DMS79 treated with DMSO at 0.1 percent for 48 hours (cell line): ENCODE measurements around the gene RPTOR.
A peak's percentile ranks its signal among the peaks of the same experiment; 100 is the strongest.

Source experiments
- DNase-seq: peaks from one replicate; lab custom pipeline; 2025; lab: John Stamatoyannopoulos, UW

RPTOR gene

DNA sequence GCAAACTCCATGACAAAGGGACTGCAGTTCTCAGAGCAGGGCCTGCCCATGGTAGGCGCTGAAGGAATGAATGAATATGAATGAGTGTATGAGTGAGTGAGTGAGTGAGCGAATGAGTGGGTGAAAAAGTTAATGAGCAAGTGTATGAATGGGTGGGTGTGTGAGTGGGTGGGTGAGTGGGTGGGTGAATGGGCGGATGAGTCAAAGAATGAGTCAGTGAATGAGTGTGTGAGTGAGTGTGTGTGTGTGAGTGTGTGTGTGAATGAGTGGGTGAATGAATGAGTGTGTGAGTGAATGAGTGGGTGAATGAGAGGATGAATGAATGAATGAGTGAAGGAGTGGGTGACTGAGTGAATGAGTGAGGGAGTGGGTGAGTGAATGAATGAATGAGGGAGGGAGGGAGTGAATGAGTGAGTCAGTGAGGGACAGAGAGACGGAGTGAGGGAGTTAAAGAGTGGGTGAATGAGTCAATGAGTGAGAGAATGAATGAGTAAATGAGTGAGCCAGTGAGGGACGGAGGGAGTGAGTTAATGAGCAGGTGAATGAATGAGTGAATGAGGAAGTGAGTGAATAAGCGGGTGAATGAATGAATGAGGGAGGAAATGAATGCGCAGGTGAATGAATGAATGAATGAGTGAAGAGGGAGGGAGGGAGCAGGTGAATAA, 435.9 kb downstream of the RPTOR start:
- no peak for DNase-seq

DNA sequence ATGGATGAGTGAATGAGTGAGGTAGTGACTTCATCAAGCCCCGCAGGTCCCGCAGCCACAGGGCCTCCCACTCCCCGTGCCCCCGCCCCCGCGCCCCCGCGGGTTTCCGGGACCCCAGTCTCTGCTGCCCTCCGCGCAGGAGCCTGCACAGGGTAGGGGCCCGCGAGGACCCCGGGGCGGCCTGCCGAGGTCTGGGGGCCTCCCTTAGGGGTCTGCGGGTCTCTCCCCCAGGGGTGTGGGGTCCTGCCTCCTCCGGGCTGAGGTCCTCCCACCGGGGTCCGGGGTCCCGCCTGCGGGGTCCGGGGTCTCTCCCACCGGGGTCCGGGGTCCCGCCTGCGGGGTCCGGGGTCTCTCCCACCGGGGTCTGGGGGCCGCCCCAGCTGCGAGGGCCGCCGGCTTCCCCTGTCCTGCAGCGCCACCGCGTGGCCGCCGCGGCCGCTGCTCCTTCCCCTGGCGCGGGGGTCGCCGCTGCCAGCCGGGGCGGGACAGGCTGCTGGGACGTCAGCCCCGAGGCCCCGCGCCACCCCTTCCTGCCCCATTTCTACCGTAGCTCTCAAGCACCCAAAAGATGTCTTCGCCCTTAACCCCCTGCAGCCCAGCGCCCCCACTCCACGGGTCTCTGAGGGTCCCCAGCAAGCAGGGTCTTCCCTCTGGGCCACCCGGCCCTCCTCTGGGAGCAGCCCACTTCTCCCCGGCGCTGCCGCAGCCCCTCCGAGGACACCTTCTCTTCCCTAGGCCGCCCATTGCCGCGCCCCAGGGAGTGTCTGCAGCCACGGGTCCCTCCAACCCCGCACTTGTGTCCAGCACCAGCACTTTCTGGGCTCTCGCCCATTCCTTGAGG, 436.6 kb downstream of the RPTOR start:
- DNase-seq: no peak

DNA sequence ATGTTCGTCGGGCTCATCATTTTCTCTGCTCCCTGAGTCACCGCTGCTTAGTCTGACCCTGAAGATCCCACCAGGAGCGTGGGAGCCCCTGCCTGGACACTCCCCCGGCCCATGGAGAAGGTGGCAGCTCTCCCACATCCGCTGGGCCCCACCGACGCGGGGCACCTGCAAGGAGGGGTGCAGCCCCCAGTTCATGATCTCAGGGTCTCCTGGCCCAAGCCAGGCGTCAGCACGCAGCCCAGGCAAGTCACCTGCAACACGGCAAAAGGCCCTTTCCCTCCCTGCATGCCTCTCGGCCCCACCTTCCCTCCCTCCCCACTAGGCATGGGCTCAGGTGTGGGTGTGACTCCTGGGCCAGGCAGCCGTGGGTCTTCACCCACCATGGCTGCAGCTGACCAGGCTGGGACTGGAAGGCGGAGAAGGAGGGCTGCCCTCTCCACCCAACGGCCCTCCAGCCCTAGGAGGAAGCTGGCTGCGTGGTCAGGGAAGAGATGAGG, 437.3 kb downstream of the RPTOR start:
- DNase-seq: no peak

DNA sequence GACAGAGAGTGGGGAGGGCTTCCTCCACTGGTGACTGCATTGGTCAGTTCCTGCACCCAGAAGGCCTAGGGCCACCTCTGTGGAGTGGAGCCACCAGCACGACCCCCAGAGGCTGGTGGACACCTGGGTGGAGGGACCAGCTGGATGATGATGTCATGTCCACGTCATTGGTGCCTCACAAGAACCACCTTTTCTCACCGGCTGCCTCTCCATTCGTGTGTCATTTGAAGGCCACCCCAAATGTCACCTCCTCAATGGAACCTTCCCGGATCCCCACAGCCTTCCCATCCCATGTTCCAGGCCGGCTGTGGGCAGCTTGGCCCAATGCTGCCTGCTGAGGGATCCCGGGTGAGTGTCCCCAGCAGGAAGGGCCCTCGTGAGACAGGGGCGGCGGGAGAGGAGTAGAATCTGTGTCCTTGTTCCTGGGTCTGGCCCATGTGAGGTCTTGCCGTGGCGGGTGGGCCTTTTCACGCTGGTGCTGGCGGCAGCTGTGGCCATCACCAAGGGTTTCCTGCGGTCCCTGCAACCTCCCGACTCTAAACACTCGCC, 437.9 kb downstream of the RPTOR start:
- no peak for DNase-seq

DNA sequence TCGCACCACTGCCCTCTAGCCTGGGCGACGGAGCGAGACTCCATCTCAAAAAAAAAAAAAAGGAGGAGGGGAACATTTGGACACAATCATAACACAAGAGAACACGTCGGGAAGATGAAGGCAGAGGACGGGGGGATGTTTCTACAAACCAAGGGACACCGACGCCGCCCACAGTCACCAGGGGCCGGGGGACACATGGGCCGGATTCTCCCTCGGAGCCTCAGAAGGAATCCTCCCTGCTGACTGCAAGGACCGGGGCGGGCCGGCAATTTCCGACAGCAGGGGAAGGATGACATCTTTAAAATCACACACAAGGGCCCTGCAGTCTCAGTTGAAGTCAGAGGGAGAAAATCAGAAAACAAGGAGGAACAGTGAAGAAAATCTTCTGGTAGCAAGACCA, 438.9 kb downstream of the RPTOR start:
- DNase-seq: no peak

DNA sequence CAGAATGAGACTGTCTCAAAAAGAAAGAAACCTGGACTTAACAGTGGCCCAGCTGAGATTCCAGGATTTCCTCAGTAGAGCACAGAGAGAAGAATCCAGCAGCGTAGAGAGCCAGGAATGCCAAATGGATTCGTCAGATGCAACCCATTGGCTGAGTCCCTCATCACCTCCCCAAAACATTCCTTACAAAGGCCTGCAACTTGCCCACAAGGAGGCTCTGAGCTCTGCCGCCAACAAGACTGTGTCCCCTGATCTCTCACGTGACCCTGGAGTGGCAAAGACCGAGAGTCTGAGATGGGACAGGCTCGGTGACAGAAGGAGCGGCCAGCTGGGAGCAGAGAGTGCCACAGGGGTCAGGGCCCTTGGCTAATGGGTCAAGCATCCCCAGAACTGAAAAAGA, 440.1 kb downstream of the RPTOR start:
- no peak for DNase-seq

DNA sequence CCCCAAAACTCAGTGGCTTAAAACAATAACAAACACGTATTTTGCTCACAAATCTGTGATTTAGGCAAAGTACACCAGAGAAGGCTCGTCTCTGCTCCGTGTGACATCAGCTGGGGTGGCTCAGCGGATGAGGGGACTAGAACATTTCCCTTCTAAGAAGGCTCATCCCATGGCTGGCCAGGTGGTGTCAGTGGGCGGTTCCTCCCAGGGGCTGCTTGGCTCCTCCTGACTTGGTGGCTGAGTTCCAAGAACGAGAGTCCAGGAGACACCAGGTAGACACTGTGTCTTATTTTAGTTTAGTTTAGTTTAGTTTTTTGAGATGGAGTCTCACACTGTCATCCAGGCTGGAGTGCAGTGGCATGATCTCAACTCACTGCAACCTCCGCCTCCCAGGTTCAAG, 441.4 kb downstream of the RPTOR start:
- DNase-seq: no peak

DNA sequence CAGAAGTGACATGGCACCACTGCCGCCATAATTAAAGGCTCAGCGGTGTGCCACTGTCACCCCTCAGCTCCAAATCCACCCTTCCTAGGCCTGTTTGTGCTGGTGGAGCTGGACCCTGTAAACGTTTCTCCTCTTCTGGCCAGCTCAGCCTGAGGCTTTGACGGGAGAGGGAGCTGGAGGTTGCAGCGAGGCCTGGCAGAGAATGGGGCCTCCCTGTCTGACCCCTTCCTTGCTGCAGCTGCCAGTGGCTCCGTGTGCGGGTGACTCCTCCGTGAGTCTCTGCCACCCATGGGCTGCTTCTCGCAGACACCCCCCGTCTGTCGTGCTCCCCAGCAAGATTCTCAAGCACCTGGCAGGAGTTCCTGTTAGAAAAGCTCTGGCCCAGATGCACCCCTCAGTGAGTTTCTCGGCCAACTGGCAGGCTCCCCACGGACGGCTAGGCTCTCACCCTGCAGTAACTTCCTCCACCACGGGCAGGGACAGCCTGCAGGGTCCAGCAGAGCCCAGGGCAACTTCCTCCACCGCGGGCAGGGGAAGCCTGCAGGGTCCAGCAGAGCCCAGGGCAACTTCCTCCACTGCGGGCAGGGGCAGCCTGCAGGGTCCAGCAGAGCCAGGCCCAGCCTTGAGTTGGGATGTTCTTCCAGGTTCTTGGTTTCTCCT, 442.3 kb downstream of the RPTOR start:
- DNase-seq: no peak

DNA sequence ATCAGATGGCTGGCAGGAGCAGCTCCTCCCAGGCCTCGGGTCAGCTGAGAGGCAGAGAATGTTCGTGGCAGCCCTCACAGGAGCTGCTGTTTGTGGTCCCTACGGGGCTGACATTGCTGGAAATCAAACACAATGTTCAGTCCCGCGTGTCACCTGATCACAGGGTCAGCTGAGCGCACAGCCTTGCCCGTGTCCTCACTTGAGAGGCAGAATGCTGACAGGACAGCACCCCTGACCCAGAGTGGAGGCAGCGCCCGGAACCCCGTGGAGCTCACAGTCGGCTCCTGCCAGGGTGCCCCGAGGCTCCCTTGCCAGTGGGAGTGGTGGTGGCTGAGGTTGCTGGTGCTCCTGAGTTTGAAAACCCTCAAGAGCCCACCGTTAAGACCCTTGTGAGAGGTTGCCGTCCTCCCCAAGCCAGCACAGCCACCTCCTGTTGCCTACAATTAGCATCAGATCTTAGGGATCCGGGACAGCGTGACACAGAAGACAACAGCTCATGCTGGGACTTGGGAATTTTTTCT, 443.4 kb downstream of the RPTOR start:
- DNase-seq: no peak

DNA sequence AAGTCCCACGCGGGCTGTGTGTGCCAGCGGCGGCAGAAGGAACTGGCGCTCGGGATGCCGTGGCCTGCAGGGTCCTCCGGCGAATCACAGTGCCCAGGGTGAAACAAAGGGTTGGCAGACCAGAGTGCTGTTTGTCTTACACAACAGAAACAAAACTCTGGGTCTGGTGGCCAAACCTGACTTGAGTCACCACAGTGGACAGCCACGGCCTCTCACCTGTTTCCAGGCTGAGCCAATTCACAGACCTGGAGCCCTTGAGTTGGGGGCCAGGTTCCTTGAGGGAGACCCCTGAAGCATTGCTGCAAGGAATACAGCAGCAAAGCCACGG, 444.9 kb downstream of the RPTOR start:
- DNase-seq: no peak

DNA sequence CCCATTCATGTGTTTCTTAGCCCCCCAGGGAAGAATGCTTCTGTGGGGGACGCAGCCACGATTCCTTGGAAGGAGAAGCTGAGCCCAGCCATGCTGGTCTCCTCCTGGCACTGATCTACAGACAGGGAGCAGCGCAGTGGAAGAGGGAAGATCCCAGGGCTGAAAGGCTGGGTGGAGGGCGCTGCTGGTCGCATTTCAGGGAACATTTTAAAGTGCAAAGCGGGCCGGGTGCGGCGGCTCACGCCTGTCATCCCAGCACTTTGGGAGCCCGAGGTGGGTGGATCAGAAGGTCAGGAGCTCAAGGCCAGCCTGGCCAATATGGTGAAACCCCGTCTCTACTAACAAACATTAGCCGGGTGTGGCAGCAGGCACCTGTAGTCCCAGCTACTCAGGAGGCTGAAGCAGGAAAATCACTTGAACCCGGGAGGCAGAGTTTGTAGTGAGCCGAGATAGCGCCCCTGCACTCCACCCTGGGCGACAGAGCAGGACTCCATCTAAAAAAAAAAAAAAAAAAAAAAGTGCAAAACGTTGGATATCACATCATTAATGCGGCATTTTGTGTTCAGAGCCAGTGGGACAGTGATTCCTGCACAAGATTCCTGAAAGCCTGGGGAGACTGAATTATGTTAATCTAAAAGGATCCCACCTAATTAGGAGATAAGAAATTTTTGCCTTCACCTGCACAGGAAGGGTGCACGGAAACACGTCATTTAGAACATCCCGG, 446.4 kb downstream of the RPTOR start:
- no peak for DNase-seq

DNA sequence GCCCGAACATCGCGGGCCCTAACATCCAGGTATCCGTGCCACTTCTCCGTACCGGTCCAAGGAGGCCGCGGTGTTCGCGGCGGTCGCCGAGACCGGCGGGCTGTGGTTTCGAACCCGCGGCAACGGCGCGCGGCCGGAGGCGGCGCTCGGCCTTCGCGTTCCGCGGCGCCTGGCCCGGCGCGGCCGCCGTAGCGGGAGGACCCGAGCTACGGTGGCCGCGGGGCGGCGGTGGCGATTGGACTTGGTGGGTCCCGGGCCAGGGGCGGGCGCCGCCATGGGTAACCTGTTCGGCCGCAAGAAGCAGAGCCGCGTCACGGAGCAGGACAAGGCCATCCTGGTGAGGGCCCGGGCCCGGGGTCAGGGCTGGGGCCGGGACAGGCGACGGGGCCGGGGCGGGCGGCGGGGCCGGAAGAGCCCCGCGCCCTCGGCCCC, 447.0 kb downstream of the RPTOR start, which contains the start of gene CHMP6:
CHMP6 (plus strand) TSS at position 197 of the 432 bp plus-strand sequence; CDS start at position 275, 78 bp downstream.
- peak; percentile 8 for DNase-seq

DNA sequence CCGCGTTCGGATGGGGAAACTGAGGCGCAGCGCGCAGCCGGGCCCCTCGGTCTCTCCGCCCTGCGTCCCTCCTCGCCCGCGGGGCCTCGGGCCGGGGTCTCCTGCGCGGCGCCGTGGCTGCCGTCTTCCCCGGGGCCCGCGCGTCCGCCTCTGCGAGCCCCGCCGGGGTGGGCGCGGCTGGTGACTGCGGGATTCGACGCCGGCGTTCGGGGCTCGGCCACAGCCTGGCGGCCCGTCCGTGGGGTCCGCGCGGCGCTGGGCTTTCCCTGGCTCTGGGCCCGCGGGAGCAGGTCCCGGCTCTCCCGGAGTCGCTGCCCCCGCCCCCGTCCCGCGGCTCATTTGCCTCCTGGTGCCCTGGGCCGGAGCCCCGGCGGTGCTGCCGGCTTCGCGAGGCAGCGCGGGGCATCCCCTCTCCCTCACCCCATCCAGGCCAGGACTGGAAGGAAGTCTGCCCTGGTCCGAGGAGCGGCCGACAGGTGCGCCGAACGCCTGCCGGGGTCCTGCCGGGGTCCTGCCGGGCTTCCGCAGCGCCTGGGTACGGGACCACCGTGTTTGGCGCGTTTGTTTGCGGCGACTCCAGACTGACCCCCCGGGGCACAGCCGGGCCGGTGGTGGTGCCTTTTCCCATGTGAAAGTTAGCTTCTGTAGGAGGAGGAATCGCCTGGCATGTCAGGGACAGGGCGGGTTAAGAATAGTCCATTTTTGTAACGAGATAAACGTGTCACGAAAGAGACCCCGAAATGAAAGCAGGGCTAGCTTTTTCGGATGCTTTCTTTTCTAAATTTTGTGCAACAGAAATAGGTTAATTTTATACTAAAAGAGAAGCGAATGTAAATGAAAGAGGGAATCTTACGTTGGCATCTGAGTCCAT, 447.7 kb downstream of the RPTOR start:
- DNase-seq: no peak

DNA sequence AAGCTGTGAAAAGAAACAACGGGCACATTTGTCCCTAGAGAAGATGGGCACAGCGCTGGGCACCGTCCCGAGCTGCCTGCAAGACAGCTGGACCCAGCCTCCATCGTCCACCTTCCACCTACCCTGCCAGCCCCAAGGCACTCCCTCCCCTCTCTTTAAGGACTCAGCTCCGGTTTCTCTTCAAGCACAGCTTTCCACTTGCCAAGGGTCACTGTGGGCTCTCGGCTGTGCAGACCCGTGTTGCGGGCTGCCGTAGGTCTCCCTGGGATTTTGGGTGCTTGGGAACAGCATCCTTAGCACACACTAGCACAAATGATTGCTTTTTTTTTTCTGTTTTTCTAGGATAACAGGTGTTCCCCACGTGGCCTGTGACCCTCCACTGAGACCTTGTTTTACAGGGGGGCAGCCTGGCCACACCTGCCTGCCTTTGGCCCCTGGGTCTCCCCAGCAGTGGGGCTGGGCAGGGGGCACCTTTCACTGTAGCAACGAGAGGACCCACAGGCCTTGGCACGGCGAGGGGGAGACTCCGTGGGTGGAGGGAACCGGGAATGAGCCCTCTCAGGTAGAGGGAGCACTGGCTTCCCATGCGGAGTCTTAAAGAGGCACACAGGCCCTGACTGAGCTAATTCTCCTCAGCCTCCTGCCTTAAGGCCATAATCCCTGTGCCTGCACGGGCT, 448.4 kb downstream of the RPTOR start:
- no peak for DNase-seq

DNA sequence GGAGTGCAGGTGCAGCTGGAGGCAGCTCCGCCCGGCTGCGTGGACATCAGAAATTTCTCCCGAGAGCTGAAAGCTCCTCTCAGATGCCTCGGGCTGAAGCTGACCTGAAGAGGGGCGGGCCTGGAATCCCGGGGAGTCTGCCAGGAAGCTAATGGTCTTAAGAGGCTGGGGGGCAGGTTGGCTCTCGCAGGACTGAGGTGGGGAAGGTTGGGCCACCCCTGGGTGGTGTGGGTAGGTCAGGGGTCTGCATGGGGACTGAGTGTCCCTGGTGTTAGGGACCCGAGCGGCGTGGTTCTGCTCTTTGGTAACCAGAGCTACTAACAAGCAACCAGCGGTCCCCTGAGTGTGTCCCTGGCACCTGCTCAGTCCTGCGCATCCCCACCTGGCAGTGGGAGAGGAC, 450.5 kb downstream of the RPTOR start:
- DNase-seq: no peak

DNA sequence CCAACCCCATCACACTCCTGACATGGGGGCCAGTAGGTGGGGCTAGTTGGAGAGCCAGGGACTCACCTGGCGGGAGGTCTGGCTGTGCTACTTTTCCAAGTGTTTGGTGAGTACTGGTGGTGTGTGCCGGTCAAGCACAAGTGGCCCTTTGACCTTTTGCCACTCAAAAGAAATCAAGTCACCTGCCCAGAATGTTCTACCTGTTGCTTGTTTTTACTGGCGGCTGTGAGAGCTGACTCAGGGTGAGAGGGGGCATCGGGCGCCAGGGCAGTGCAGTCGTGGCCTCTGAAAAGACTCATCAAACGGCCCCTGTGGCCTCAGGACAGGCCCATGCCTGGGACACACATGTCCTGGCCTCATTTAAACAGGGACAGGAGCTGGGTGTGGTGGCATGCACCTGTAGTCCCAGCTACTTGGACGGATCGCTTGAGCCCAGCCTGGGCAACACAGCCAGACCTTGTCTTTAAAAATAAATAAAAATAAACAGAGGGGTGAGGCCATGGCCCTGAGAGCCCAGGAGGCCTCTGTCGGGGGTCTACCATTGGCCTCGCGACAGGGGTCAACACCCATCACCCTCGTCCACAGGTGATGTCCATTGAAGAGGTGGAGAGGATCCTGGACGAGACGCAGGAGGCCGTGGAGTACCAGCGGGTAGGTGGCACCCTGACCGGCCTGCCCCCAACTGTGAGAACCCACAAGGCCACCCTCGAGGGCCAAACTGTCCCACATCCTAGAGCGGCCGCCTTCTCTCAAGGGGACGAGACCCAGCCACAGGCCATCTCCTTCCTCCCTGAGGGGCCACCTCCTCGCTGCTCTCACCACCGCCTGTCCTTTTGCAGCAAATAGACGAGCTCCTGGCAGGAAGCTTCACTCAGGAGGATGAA, 452.0 kb downstream of the RPTOR start:
- DNase-seq: no peak

DNA sequence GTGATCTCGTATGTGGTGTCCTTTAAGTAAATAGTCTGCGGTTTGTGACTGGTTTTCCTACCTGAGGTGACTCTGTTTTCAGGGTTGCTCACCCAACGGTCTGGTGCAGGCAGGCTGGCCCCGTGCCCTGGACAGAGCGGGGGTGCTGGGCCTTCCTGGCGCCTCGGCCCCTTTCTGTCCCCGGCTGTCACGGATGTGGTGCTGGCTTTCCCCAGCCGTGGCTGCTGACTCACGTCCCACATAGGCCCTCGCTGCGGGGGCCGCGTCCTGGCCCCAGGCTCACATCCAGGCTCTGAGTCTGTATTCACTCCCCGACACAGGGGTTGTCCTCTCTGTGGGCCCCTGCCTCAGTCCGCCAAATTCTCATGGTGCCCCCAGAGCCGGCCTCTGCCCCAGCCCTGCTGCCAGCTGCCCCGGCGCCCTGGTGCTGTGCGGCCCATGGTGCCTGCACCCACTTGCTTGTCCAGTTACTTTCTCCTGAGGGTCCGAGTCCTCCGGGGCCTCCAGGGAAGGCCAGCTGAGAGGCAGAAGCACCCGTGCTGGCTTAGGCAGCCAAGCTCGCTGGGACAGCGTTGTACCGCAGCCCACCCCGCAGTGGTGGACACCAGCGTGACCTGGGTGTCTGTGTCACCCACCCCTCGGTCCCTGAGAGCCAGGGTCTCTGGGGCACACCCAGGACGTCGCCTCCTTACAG, 452.9 kb downstream of the RPTOR start:
- no peak for DNase-seq

DNA sequence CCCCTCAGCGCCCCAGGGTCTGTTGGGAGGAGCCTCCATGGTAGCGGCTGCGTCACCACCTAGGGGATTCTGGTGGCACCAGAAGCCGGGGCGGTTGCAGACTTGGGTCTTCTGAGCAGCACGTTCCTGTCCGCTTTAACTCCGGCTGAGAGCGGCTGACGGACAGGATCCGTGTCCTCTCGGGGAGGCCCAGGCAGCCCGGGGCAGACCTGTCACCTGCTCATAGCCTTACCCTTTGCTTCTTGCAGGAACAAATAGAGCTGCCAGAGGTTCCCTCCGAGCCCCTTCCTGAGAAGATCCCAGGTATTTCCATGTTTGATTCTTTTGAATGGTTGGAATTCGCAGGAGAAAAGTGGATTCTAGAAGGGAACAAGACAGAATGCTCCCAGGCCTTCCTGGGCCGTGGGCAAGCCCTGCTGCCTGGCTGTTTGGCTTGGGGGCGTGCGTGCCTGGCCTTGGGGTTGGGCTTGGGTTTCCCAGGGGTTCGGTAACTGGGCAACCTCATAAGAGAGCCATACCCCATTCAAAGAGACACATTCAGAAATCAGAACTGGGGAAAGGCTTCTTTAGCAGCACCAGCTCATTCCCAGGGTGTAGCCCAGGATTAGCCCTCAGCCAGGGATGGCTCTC, 453.6 kb downstream of the RPTOR start:
- DNase-seq: no peak
